ENCODE data around the gene SCFD2. TPM values are rescaled to one million over a fixed set of nuclear protein-coding genes. Genes with fewer than 3 reads are reported as not detected.

The SCFD2 gene
- total RNA-seq, 1 donor from 2014 or later, result 20.8 TPM

DNA sequence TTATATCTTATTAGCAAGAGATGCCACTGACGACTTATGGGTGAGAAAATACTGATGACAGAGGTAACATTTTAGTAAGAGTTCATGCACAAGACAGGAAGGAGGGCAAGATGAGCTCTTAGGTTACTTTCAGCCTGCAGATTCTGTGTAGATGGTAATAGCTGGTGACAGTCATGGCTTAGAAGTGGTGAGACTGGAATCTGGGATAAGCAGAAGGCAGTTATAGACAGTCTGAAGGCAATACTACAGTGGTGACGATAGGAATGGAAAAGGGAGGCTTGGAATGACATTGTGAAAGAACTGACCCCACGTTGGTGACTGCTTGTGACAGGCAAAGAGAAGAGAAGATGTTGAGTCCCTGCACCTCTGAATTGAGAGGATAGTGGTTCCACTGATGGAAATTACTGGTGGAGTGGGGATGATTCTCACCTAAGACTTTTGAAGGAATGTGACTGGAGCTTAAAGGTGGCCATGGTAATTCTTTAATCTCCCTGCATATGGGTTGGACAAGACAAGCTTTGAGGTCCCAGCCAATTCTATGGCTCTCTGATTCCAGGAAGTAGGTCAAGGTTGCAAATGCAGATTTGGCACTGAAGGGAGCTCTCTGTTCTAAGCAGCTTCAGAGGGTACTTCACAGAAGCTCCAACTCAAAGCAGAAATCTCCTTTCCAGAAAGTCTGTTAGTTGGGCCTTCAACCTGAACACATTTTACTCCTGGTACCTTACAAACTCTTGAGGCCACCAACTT is 404.0 kb downstream of the SCFD2 start:
- DNase-seq (ENCODE audit: low read depth, low spot score), result no peak

DNA sequence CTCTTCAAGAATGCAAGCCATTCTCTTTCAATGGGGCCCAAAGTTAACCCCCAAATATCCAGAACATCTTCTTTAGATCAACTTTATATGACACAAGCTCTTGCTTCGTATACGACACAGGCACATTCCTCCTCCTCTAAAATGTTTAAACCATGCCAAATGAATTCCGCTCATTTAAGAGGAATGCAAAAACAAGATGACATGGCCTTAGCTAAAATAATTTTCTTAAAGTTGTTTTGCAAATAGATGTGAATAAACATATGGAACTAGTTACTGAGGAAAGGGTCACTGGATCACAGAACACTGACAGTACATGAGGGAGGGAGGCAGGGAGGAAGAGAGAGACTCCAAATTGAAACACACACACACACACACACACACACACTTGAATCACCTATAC is 406.3 kb downstream of the SCFD2 start:
- DNase-seq (ENCODE audit: low read depth, low spot score), result no peak

- no peak for DNase-seq (ENCODE audit: low read depth, low spot score)
Observed at GRCh38 chr4:52957835-52958631, 407.8 kb downstream of the SCFD2 start.

GRCh38 chr4:52957220-52957686 is 408.6 kb downstream of the SCFD2 start:
- no peak for DNase-seq (ENCODE audit: low read depth, low spot score)

DNA sequence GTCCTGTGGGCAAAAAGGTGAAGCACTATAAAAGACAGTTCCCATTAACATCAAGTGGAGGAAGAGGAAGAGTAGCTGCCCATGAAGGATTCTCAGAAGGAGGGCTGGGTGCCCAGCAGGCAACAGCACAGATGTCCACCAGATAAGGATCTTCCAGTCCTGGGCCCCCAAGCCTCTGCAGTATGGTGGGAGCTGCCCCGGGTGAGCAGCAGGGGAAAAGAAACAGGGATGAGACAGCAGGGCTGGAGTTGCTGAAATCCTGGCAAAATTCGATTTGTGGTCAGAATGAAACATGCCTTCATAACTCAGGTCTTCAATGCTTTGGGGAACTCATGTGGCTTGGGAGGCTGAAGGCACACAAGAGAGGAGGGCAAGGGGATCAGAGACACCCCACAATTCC is 409.2 kb downstream of the SCFD2 start:
- no peak for DNase-seq (ENCODE audit: low read depth, low spot score)

GRCh38 chr4:52954560-52955170 is 411.2 kb downstream of the SCFD2 start:
- no peak for DNase-seq (ENCODE audit: low read depth, low spot score)

DNA sequence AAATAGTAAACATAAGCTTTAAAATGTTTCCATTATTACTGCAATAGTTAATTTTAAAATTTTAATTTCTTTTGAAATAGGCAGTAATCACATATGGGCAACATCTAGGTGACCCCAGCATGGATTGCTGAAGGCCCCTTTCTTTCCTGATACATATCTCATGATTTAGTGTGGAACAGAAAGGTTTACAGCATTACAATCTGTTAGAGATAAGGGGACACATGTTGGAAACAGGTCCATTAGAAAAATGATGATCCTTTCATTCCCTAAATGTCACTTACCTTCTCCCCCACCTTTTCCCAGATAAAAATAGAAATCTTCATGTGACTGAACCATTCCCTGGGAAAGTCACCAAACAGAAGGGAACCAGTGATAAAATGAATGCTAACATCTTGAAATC is 413.3 kb downstream of the SCFD2 start:
- no peak for DNase-seq (ENCODE audit: low read depth, low spot score)

GRCh38 chr4:52951016-52951415 is 414.8 kb downstream of the SCFD2 start:
- no peak for DNase-seq (ENCODE audit: low read depth, low spot score)

DNA sequence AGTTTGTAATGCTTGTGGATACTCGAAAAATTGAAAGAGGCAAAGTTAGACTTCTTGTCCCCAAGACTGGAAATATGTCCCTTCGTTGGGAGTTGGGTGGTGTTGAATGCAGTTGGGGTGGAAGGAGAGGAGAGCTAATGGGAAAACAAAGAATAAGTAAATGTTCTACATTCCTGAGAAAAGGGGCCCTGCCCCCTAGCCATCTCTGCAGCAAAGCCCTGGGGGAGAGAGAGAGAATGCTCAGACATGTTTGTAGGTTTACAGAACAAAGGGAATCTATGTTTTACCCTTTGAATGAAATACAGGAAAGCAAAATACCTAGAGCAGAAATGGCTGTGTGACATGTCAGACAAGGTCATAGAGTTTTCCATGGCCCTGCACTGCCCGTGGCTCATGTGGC is 415.6 kb downstream of the SCFD2 start:
- DNase-seq (ENCODE audit: low read depth, low spot score), result no peak

- DNase-seq (ENCODE audit: low read depth, low spot score), result no peak
Observed at GRCh38 chr4:52949336-52949735, 416.5 kb downstream of the SCFD2 start.

DNA sequence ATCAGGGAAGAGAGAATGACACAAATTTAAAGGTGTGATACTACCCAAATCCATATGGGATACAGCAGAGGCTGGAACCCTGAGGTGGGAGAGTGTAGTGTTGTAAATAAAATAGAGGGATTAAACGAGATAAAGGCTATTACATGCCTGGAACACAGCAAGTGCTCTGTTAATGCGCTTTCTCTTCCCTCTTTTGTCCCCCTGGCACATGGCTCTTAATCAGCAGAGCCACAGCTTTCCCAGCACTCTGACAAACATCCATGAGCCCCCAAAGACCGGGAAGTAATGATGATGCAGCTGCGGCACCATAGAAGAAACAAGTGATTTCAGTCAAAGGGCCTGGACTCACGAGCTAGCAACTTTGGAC is 417.8 kb downstream of the SCFD2 start:
- no peak for DNase-seq (ENCODE audit: low read depth, low spot score)

DNA sequence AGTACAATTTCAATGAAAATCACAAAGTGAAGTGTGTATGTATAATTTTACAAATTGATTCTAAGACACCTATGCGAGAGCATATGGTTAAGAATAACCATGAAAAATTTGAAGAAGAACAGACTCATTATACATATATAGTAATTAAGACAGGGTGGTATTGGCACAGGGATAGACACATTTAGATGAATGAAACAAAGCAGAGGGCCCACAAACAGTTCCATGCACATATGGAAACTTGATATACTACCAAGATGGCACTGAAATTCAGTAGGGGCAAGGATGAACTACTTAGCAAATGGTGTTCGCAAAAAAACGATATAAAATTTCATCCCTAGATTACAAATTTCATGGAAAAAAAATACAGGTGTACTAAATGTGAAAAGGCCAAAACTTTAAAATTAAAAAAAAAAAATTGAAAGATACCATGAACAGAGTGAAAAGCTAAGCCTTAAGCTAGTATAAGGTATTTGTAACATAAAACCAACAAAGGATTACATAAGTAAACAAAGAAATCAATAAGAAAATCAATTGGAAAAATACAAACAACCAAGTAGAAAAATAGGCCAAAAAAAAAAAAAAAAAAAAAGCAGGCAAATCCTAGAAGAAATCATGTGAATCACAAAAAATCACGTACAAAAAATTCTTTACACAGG is 418.3 kb downstream of the SCFD2 start:
- no peak for DNase-seq (ENCODE audit: low read depth, low spot score)

DNA sequence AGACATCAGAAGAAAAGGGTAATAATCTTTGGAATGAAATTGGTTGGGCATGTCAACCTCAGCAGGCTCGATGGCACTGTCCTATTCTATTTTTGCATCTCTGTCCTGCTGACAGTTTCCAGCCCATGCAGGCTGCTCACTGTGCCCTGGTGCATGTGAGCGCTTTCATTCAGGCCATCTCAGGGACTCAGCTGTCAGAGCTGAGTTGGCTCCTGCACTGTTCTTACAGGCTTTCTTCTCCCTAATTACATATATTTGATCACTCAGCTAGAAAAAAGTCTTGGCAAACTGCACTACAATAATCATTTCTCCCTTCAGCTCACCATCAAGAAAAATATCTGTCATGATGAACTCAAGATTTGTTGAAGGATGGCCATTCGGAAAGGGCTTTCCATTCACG is 419.0 kb downstream of the SCFD2 start:
- no peak for DNase-seq (ENCODE audit: low read depth, low spot score)

DNA sequence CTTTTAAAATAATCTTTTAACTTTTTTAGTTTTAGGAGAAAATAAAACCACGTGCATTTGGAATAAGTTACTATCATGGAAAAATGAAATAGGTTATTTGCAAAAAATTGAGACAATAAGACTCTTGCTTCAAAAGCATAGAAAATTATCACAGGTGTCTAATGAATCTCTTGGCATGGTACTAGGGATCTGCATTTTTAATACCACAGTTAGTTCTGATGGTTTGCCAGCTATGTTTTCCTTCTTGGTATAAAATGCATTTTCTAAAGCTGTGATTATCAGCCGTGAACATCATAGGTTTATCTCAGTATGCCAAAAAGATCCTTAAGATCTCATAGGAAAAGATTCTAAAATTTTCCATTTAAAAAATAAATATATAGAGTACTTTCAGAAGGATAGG is 419.9 kb downstream of the SCFD2 start:
- DNase-seq (ENCODE audit: low read depth, low spot score), result no peak

DNA sequence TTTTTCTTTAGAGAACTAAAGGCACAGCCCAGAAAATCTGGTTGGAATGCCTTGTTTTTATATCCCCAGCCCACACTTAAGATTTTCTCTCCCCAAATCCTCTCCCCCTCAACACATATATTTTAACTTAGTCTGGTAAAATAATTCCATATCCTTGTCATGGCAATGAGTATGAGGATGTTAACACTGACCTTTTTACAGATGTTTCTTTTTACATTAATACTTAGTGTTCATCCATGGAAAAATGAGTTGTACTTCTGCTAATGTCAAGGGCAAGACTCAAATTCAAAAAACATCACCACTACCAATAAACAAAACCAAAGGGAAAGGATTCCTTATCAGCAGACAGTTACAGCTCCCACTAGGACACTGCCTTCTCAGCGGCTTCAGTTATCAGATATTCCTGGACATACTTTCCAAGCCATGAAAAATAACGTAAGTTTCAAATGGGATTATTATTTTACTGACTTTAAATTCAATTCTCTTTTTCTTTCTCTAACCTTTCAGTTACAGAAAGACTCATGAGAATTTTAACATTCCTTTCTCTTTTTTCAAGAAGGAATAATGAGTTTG is 420.4 kb downstream of the SCFD2 start:
- DNase-seq (ENCODE audit: low read depth, low spot score), result no peak

DNA sequence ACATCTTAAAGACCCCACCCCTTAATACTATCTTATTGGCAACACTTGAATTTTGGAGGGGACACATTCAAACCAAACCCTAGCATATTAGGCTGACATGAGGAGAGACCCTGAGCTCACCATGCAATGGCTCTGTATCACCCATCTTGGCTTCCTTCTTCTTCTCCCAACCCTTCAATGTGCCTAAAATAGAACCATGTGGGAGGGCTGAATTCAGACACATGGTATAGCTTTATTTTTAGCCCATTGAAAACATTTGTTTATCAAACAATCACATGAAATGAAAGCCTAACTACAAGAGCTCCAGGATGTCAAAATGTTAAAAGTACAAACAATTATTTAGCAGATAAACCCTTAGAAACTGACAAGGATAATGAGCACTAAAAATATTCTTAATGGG is 422.2 kb downstream of the SCFD2 start:
- no peak for DNase-seq (ENCODE audit: low read depth, low spot score)

DNA sequence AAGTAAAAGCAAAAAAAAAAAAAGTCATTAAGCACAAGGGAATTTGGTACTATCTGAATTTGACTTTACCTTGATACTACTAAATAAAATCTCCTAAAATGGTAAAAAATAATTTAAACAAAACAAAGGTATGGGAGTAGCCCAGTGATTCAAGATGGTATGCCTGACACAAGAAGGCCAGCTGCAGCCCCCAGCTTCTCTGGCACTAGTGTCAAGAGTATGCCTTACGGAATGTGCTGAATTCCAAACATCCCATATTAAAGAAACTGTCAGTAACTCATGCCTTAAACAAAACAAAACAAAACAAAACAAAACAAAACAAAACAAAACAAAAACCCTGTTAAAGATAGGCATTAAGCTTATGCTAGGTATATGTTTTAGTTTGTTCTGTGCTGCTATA is 422.9 kb downstream of the SCFD2 start:
- no peak for DNase-seq (ENCODE audit: low read depth, low spot score)

GRCh38 chr4:52941450-52941849 is 424.4 kb downstream of the SCFD2 start:
- no peak for DNase-seq (ENCODE audit: low read depth, low spot score)

- DNase-seq (ENCODE audit: low read depth, low spot score), result no peak
Observed at GRCh38 chr4:52939739-52940138, 426.1 kb downstream of the SCFD2 start.

GRCh38 chr4:52939325-52939724 is 426.5 kb downstream of the SCFD2 start:
- DNase-seq (ENCODE audit: low read depth, low spot score), result no peak

GRCh38 chr4:52937829-52938228 is 428.0 kb downstream of the SCFD2 start:
- DNase-seq (ENCODE audit: low read depth, low spot score), result no peak

GRCh38 chr4:52936729-52937128 is 429.1 kb downstream of the SCFD2 start:
- no peak for DNase-seq (ENCODE audit: low read depth, low spot score)

Data from pulmonary artery endothelial cell (primary cell).